ENCODE results near the gene FN1.

FN1 gene

DNA sequence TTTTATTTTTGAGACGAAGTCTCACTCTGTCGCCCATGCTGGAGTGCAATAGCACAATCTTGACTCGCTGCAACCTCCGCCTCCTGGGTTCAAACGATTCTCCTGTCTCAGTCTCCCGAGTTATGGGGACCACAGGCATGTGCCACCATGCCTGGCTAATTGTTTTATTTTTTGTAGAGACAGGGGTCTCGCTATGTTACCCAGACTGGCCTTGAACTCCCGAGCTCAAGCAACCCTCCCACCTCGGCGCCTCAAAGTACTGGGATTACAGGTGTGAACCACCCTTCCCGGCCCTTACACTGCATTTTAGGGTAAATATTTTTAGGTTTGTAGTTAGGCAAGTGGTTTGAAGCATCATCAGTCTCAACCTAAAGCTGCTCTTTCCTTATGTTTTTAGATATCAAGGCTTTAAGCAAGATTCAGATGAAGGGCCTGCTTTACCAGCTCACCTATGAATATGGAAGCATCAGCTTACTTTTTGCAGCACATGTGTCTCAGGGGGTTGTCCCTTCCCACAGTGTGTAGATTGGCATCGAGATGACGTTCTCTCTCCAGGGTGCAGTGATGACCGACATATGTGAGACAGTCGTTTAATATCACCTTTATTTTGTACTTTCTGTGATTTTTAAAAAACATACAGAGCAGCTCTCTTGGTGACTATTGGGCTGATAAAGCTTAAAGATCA lies 76.8 kb downstream of the FN1 start:
- FAIRE-seq: no peak
- no peak for DNase-seq (ENCODE audit: extremely low spot score, insufficient read length, low read depth)

GRCh38 chr2:215358312-215358845 lies 77.5 kb downstream of the FN1 start:
- DNase-seq (ENCODE audit: extremely low spot score, insufficient read length, low read depth) (no peak), FAIRE-seq (no peak)

DNA sequence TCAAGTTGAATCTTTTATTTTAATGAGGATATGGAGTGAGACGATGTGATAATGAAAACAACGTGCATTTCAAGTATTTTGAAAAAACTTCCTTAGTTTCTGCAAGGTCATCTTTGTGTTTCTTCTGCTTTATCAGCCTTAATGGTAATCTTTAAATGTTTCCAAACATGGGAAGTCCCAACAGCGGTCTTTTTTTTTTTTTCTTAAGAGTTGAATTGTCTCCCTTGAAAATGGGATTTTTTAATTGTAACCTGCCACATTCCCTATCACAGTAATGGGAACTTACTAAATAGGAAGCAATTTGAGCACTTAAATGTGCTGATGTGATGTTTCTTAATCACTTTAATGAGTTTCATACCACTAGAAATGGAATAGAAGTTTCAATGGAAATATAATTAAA lies 78.2 kb downstream of the FN1 start:
- no peak for FAIRE-seq

DNA sequence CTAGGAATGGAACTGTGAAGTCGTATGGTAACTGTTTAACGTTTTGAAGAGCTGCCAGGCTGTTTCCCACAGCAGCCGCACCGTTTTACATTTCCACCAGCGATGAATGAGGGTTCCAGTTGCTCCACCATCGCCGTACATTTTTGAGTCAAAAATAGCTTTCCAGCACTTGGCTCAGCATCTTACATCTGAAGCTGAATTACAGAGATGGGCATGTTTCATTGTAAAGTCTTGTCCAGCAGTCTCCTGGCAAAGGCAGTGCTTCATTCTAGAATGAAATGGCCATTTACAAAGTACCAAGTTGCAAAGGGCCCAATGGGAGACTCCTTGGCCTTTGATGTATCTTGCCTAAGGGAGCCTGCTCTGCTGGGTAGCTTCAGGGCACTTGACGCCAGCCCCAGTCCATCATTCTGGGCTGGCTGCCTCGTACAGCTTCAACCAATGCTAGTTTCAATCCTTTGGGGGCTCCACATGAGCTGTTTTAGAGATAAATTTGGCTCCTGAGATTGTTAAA lies 78.9 kb downstream of the FN1 start:
- FAIRE-seq: no peak
- DNase-seq (ENCODE audit: extremely low spot score, insufficient read length, low read depth): no peak

More for the DNA sequence above, 78.2 kb downstream of the FN1 start:
- DNase-seq (ENCODE audit: extremely low spot score, insufficient read length, low read depth): no peak

DNA sequence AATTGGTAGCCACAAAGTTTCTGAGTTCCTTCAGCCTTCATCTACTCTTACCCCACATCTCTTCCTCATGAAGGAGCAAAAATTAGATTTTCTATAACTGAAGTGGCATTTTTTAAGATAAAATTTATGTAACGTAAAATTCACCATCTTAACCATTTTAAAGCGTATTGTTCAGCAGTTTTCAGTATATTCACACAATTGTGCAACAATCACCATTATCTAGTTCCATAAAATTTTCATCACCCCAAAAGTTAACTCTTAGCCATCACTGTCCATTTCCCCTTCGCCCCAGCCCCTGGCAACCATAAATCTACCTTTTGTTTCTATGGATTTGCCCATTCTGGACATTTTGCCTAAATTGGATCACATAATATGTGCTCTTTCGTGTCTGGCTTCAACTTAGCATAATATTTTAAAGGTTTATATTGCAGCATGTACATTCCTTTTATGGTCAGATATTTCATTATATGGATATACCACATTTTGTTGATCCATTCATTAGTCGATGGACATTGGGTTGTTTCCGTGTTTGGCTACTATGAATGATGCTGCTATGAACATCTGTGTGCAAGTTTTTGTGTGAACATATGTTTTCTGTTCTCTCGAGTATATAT lies 79.4 kb downstream of the FN1 start:
- no peak for DNase-seq (ENCODE audit: extremely low spot score, insufficient read length, low read depth)
- FAIRE-seq: no peak

GRCh38 chr2:215355801-215356200 lies 80.1 kb downstream of the FN1 start:
- DNase-seq (ENCODE audit: extremely low spot score, insufficient read length, low read depth) (no peak), FAIRE-seq (no peak)

- DNase-seq (ENCODE audit: extremely low spot score, insufficient read length, low read depth): no peak
- no peak for FAIRE-seq
These were observed 80.8 kb downstream of the FN1 start for GRCh38 chr2:215354771-215355695.

- FAIRE-seq (no peak), DNase-seq (ENCODE audit: extremely low spot score, insufficient read length, low read depth) (no peak)
These were observed 83.3 kb downstream of the FN1 start for GRCh38 chr2:215352602-215353001.

DNA sequence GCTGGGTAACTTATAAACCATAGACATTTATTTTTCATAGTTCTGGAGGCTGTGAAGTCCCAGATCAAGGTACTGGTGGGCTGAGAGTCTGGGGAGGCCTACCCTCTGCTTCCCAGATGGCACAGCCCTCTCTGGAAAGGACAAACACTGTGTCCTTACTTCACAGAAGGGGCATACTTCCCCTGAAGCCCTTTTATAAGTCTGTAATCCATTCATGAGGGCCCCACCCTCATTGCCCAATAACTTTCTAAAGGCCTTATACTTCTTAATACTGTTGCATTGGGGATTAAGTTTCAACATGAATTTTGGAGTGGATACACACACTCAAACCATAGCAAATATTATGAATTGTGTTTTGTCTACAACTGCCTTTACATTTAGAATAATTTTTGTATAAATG lies 88.0 kb downstream of the FN1 start:
- FAIRE-seq (no peak), DNase-seq (ENCODE audit: extremely low spot score, insufficient read length, low read depth) (no peak)

GRCh38 chr2:215338883-215339679 lies 96.8 kb downstream of the FN1 start:
- no peak for FAIRE-seq
- DNase-seq (ENCODE audit: extremely low spot score, insufficient read length, low read depth): no peak

DNA sequence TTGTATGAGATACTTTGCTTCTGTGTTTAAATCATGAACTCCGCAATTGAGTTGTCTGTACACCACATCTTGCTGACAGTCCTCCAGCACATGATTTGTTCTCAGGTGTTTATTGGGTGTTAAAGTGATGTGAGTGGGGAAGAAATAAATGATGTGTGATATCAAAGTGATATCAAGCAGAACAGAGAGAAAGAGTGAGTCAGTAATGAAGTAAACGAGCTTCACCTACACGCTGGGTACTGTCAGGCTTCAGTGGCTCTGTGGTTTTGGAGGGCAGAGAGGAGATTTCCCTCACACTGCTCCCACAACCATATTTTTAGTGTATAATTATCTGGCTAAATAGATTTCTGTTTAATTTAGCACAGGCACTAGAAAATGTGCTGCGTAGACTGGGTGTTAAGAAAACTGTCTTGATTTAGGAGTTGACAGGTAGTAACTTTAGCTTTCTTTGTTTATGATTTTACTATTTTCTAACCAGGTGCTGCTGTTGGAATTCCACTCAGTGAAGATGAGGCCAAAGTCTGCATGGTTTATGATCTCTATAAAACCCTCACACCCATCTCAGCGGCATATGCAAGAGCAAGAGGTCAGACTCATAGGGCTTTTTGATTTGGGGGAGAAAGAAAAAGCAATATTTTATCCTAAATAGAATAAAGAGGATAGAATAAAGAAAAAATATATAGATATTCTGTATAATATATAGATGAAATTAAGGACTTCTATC lies 102.8 kb downstream of the FN1 start:
- DNase-seq (ENCODE audit: extremely low spot score, insufficient read length, low read depth): no peak
- FAIRE-seq: peak; percentile 45

- no peak for DNase-seq (ENCODE audit: extremely low spot score, insufficient read length, low read depth)
- no peak for FAIRE-seq
These were observed 107.8 kb downstream of the FN1 start for GRCh38 chr2:215328066-215328465.

DNA sequence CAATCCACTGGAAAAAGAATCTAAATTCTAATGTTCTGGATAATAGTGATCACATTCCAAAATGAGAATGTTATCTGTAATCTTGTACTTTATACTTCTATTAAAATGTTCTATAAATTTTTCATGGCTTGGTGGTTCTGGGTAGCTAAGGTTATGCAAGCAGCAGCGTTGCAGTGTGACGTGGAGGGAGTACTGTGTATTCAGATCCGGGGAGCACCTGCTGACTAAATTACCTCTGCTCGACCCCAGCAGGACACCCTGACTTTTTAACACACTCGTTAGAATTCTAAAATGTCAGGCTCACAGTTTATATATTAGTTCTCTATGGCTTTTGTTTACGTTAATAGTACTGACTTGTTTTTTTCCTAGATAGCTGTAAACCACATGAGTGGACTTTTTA lies 111.1 kb downstream of the FN1 start:
- DNase-seq (ENCODE audit: extremely low spot score, insufficient read length, low read depth) (no peak), FAIRE-seq (no peak)

GRCh38 chr2:215320679-215321078 lies 115.2 kb downstream of the FN1 start:
- no peak for FAIRE-seq
- no peak for DNase-seq (ENCODE audit: extremely low spot score, insufficient read length, low read depth)

DNA sequence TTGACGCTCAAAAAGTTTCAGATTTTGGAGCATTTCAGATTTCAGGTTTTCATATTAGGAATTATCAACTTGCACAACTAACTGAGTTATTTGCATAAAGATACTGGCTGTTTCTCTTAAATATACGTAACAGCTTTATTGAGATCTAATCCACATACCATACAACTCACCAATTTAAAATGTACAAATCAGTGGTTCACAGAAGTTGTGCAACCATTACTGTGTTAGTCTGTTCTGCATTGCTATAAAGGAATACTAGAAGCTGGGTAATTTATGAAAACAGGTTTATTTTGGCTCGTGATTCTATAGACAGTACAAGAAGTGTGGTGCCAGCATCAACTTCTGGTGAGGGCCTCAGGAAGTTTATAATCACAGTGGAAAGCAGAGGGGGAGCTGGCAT lies 115.8 kb downstream of the FN1 start:
- DNase-seq (ENCODE audit: extremely low spot score, insufficient read length, low read depth): no peak
- no peak for FAIRE-seq

- no peak for FAIRE-seq
- no peak for DNase-seq (ENCODE audit: extremely low spot score, insufficient read length, low read depth)
These were observed 116.4 kb downstream of the FN1 start for GRCh38 chr2:215319500-215319899.

DNA sequence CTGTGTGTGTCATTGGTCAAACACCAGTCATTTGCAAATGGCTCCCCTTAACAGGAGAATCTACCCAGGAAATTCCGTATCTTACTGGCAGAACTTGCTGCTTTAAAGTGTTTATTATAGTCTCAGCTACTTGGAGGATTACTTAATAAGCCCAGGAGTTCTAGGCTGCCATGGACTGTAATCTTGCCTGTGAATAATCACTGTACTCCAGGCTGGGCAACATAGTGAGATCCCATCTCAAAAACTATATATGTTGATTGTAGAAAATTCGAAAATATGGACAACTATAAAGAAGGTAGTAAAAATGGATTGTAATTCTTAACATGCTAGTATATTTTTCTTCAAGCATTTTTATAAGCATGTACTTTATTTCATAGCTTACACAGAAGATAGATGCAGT lies 119.5 kb downstream of the FN1 start:
- FAIRE-seq: no peak
- DNase-seq (ENCODE audit: extremely low spot score, insufficient read length, low read depth): no peak

DNA sequence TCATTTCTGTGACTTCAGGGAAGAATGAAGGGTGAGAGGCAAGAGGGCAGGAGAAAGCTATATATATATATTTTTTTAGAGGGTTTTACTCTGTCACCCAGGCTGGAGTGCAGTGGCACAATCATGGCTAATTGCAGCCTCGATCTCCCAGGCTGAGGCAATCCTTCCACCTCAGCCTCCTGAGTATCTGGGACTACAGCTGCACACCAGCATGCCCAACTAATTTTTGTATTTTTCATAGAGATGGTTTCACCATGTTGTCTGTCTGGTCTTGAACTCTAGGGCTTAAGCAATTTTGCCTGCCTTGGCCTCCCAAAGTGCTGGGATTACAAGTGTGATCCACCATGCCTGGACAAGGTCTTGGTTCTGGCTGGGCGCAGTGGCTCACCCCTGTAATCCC lies 120.6 kb downstream of the FN1 start:
- DNase-seq (ENCODE audit: extremely low spot score, insufficient read length, low read depth): no peak

GRCh38 chr2:215314896-215315295 lies 121.0 kb downstream of the FN1 start:
- FAIRE-seq (no peak), DNase-seq (ENCODE audit: extremely low spot score, insufficient read length, low read depth) (no peak)

More for the DNA sequence above, 120.6 kb downstream of the FN1 start:
- FAIRE-seq: no peak

All from GM18507 (cell line).